Sigmoid colon (tissue), 3 donors: ENCODE results near the gene GINS2.

Source experiments
- POLR2A ChIP-seq, 2 donors: fragments of 450-650 bp; IDR thresholded peaks; one replicate each; pipeline ENCODE4 v1.6.1; 2016; ENCODE audit warnings: antibody characterized with exemption in 2 of 2, mild to moderate bottlenecking in 2 of 2, moderate library complexity in 2 of 2
- TF ChIP-seq, protein P1 (sequence below), 4 experiments: fragments of 450-650 bp in 3 of 4; fragments of 200-600 bp in 1 of 4; IDR thresholded peaks; one replicate each; pipeline ENCODE4 v1.5.1; 2016 to 2019; ENCODE audit warnings: antibody characterized with exemption in 4 of 4, mild to moderate bottlenecking in 3 of 4, moderate library complexity in 2 of 4

DNA sequence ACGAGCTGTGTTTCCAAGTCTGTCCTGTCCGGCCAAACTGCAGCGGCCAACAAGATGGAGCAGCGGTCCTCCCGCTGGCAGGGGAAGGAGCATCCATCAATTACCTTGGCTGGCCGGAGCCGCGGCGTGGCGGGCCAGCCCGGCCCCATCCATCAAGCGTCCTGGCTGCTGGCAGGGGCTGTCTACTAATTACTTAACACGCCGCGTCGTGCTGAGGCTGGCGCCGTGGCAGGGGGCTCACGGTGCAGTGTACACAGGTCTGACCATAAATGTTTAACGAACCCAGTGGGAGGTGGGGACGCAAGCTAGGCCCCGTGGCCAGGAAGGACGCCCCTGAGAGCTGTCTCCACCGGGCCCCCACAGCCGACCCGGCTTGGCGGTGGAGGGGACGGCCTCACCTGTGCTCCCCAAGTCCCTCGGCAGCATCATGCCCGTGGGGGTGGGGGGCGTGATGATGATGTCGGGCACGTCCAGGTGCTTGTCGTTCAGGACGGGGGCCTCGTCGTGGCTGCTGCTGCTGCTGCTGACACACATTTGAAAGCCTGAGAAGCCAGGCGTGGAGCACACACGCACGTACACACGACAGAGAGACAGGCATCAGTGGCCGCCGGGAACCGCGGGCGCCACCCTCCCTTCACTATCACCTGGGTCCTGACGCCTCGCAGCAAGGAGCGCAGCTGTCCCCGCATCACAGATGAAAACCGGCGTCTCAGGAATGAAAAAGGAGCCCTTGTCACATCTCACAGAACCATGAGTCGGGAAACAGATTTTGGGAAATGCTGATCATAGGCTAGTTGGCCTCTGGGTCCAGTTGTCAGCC is 21.2 kb upstream of the GINS2 start:
- TF ChIP-seq POLR2A (IDR thresholded peaks at IDR 0.05), result no peak
- TF ChIP-seq, protein P1, sequence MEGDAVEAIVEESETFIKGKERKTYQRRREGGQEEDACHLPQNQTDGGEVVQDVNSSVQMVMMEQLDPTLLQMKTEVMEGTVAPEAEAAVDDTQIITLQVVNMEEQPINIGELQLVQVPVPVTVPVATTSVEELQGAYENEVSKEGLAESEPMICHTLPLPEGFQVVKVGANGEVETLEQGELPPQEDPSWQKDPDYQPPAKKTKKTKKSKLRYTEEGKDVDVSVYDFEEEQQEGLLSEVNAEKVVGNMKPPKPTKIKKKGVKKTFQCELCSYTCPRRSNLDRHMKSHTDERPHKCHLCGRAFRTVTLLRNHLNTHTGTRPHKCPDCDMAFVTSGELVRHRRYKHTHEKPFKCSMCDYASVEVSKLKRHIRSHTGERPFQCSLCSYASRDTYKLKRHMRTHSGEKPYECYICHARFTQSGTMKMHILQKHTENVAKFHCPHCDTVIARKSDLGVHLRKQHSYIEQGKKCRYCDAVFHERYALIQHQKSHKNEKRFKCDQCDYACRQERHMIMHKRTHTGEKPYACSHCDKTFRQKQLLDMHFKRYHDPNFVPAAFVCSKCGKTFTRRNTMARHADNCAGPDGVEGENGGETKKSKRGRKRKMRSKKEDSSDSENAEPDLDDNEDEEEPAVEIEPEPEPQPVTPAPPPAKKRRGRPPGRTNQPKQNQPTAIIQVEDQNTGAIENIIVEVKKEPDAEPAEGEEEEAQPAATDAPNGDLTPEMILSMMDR (IDR thresholded peaks at IDR 0.05), result no peak
